Heart left ventricle (tissue), 16 donors: ENCODE measurements around the gene MAP4K4. TPM values are rescaled to one million over a fixed set of nuclear protein-coding genes. Genes with fewer than 3 reads are reported as not detected.

Source experiments
- ATAC-seq, 4 donors: fragments of 200-7000 bp; cut with Tn5 transposase; one replicate each; pipeline ENCODE4 v1.9.1; 2020 to 2022; ENCODE audit warnings: moderate library complexity in 4 of 4, mild to moderate bottlenecking in 3 of 4, moderate number of reproducible peaks in 1 of 4
- DNase-seq, 5 donors: peaks; one replicate each; pipeline ENCODE4 v3.0.0-alpha.2; 2020
- H3K27ac ChIP-seq, 12 donors: fragments of 200-600 bp; sonication (generic) in 4 of 12; one replicate each; pipeline versions ENCODE4 v1.5.0 to v1.8.0; 2016 to 2022; ENCODE audit warnings: mild to moderate bottlenecking in 2 of 12
- H3K27me3 ChIP-seq, 9 donors: fragments of 200-600 bp; sonication (generic) in 2 of 9; one replicate each; pipeline versions ENCODE4 v1.5.1 to v1.8.0; 2016 to 2022; ENCODE audit warnings: mild to moderate bottlenecking in 3 of 9
- H3K36me3 ChIP-seq, 9 donors: fragments of 200-600 bp; sonication (generic) in 2 of 9; one replicate each; pipeline versions ENCODE4 v1.5.0 to v1.8.0; 2018 to 2022; ENCODE audit warnings: mild to moderate bottlenecking in 2 of 9
- H3K4me1 ChIP-seq, 12 donors: fragments of 200-600 bp; sonication (generic) in 4 of 12; one replicate each; pipeline versions ENCODE4 v1.5.0 to v1.8.0; 2016 to 2022; ENCODE audit warnings: mild to moderate bottlenecking in 3 of 12
- H3K4me3 ChIP-seq, 12 donors: fragments of 200-600 bp; sonication (generic) in 4 of 12; one replicate each; pipeline versions ENCODE4 v1.5.0 to v1.8.0; 2017 to 2022; ENCODE audit warnings: mild to moderate bottlenecking in 9 of 12, moderate library complexity in 4 of 12
- H3K9me3 ChIP-seq, 12 donors: fragments of 200-600 bp; sonication (generic) in 4 of 12; one replicate each; pipeline versions ENCODE4 v1.5.0 to v1.8.0; 2016 to 2022; ENCODE audit warnings: mild to moderate bottlenecking in 1 of 12
- CTCF ChIP-seq, 12 donors: fragments of 200-600 bp; sonication (generic) in 4 of 12; IDR thresholded peaks; one replicate each; pipeline versions ENCODE4 v1.5.0 to v1.8.0; 2018 to 2022; ENCODE audit warnings: antibody characterized with exemption in 12 of 12, mild to moderate bottlenecking in 5 of 12
- POLR2A ChIP-seq, 2 donors: fragments of 450-650 bp; IDR thresholded peaks; one replicate each; pipeline ENCODE4 v1.6.1; 2017; ENCODE audit warnings: antibody characterized with exemption in 2 of 2, mild to moderate bottlenecking in 2 of 2, moderate library complexity in 2 of 2
- WGBS, 4 donors: extraction: QIAGEN DNeasy Blood & Tissue Kit in 2 of 4; methylation state at CpG; one replicate each; pipeline versions ENCODE4 v1.1.5 to v1.1.7; 2013 to 2018; 5-methylcytosine and 5-hydroxymethylcytosine counted together
- intact Hi-C, 10 donors: fragments of 100-400 bp; cut with DNase I; formaldehyde crosslinking; loops; one replicate each; pipeline versions ENCODE4 v1.11.1 to v1.14.2; 2022
- polyA plus RNA-seq, 2 donors: library from polyadenylated mRNA; stranded (reverse); fragments of 200-250 nt; gene quantifications; one replicate each; pipeline ENCODE4 v1.2.3, GENCODE V29; 2013
- total RNA-seq, 9 donors: library from RNA; depleted of rRNA in 2 of 9; stranded (reverse); fragments of >200 nt in 2 of 9; fragmentation: NEBNext Ultra II Directional in 3 of 9; extraction: Animal tissue kit (Norgen Biotek cat#: 25700) in 3 of 9; gene quantifications; one replicate each; pipeline versions ENCODE4 v1.1.0 to v1.2.4, GENCODE V29; 2016 to 2023
- donor health status: ischemic (EF 13 %, LVEDD 7.1; RV severe dilation, severe dysfunction).
- donor health status: healthy with polysubstance abuse.
- donor health status: DM: no; HTN: yes; CAD: no.
- donor health status: DM: no; HTN: no; CAD: no.
- donor health status: ischemic (EF 25% LVEDD 6.9; RV normal size, moderate dysfunction).
- donor health status: ischemic (EF 25% LVEDD 5.7; RV mildly dilated, moderate dysfunction).
- donor health status: healthy.
- donor health status: DM: yes; HTN: yes; CAD: no.
- donor health status: ischemic (EF 35%, LVEDD 5.7; RV mildly dilated, moderate dysfunction).
- donor health status: nonischemic (EF 11% LVEDD 7.7; RV severe dilation, severe dysfunction).
- donor health status: DM: yes; HTN: yes; CAD: no.
- donor health status: PGD.
- donor health status: ischemic (EF 29% LVEDD 5.4; RV normal size, mild dysfunction).
- donor health status: nonischemic (EF 23%, LVEDD 6.1; RV moderate dilation, normal function).

The MAP4K4 gene
- total and polyA plus RNA-seq, 11 donors: 52.7 to 192 (median 114) TPM

GRCh38 chr2:101759162-101759561 lies 61.7 kb downstream of the MAP4K4 start:
- peak in 1 of 5 donors; percentile 53 for DNase-seq
- H3K9me3 ChIP-seq: no peaks in the 10 kb centered on the region
- no peaks in the 10 kb centered on the region for H3K36me3 ChIP-seq
- H3K4me1 ChIP-seq: peaks cover 0 to 78% (median 51%) of the 10 kb centered on the region in 12 donors
- ATAC-seq: peak in 3 of 4 donors; percentile 55 to 71 (median 67)
- H3K4me3 ChIP-seq: no peak overlapping the region
- H3K27me3 ChIP-seq: no peaks in the 10 kb centered on the region
- 41 to 56% (median 49%) methylated on average over 2 of the region's 2 CpGs for whole genome bisulfite sequencing, 4 donors
- intact Hi-C loops: loop anchor here in 2 of 10 donors (5.0 to 10.0 kb wide), 2 partner anchors 54 to 57 kb away; no protein-coding TSS in a partner anchor
- peak overlapping the region in 10 of 12 donors; percentile 0 to 60 (median 39) for H3K27ac ChIP-seq
- TF ChIP-seq CTCF (IDR thresholded peaks at IDR 0.05) (no peak), POLR2A (IDR thresholded peaks at IDR 0.05) (no peak)

GRCh38 chr2:101762451-101763171 lies 65.1 kb downstream of the MAP4K4 start:
- no peaks in the 10 kb centered on the region for H3K36me3 ChIP-seq
- WGBS, 4 donors: 12 to 20% (median 18%) methylated on average over 4 of the region's 4 CpGs
- no peaks in the 10 kb centered on the region for H3K27me3 ChIP-seq
- intact Hi-C loops: loop anchor here in 2 of 10 donors (10.0 kb wide), 1 partner anchor 58 kb away; no protein-coding TSS in a partner anchor
- peak; percentile 28 to 72 (median 62) for ATAC-seq
- TF ChIP-seq POLR2A (IDR thresholded peaks at IDR 0.05): no peak
- no peak for TF ChIP-seq CTCF (IDR thresholded peaks at IDR 0.05)
- H3K4me1 ChIP-seq: peaks cover 0 to 84% (median 63%) of the 10 kb centered on the region in 12 donors
- no peak overlapping the region for H3K4me3 ChIP-seq
- H3K27ac ChIP-seq: peak overlapping the region in 10 of 12 donors; percentile 20 to 60 (median 49)
- DNase-seq: peak in 1 of 5 donors; percentile 33
- no peaks in the 10 kb centered on the region for H3K9me3 ChIP-seq

GRCh38 chr2:101763496-101764333 lies 66.2 kb downstream of the MAP4K4 start:
- H3K4me1 ChIP-seq: peaks cover 8 to 87% (median 70%) of the 10 kb centered on the region in 12 donors
- no peaks in the 10 kb centered on the region for H3K27me3 ChIP-seq
- TF ChIP-seq CTCF (IDR thresholded peaks at IDR 0.05) (no peak), POLR2A (IDR thresholded peaks at IDR 0.05) (no peak)
- no peak for DNase-seq
- no peaks in the 10 kb centered on the region for H3K9me3 ChIP-seq
- peak overlapping the region in 6 of 12 donors; percentile 3 to 60 (median 47) for H3K27ac ChIP-seq
- 68 to 73% (median 70%) methylated on average over 5 of the region's 5 CpGs for WGBS, 4 donors
- intact Hi-C loops: loop anchor here in 2 of 10 donors (10.0 kb wide), 1 partner anchor 59 kb away; no protein-coding TSS in a partner anchor
- peak in 1 of 4 donors; percentile 22 for ATAC-seq
- no peak overlapping the region for H3K4me3 ChIP-seq
- H3K36me3 ChIP-seq: no peaks in the 10 kb centered on the region
